Endothelial cell of umbilical vein (primary cell): Measurements from ENCODE around the gene PNPLA1. TPM values are rescaled to one million over a fixed set of nuclear protein-coding genes. Genes with fewer than 3 reads are reported as not detected.

Experiments
- BruUV-seq: library from RNA; stranded (reverse); fragments of 400-500 nt; replicated peaks from 2 replicates; lab custom pipeline; 2021; lab: Mats Ljungman, UMichigan
- CTCF ChIA-PET: fragments of 300-600, 350-600 bp; sonication (Branson Sonifier 250); formaldehyde crosslinking; loops from one replicate; lab custom pipeline; 2021; ENCODE audit warnings: antibody characterized with exemption, inconsistent platforms; lab: Charles Lee
- POLR2A ChIA-PET: fragments of 300-600, 350-600 bp; sonication (Branson Sonifier 250); formaldehyde crosslinking; loops from one replicate; lab custom pipeline; 2021; ENCODE audit warnings: antibody characterized with exemption, inconsistent platforms; lab: Charles Lee
- DNase-seq: peaks from one replicate; pipeline ENCODE4 v3.0.0-alpha.2; 2011; ENCODE audit warnings: low read depth, low spot score
- FAIRE-seq: peaks from 2 replicates; lab custom pipeline; 2011; peaks lifted over from hg19 to GRCh38; lab: Jason Lieb, UNC
- H2AFZ ChIP-seq: 2 replicates; pipeline ENCODE4 v1.6.0; 2012; ENCODE audit warnings: low read depth, low read length, control low read depth, inconsistent platforms
- H3K27ac ChIP-seq: 2 replicates; pipeline ENCODE4 v1.5.1; 2011; ENCODE audit warnings: low read depth, mild to moderate bottlenecking, control low read depth, low read length, moderate library complexity; ENCODE audit not compliant: insufficient read depth
- H3K27me3 ChIP-seq, 2 experiments: 2 replicates each; pipeline versions ENCODE4 v1.6.0 to v1.6.1; 2011; ENCODE audit warnings: low read length in 2 of 2, mixed read lengths in 1 of 2; ENCODE audit not compliant: control insufficient read depth in 2 of 2, insufficient read depth in 2 of 2
- H3K36me3 ChIP-seq, 2 experiments: 2 replicates in 1 of 2; 3 replicates in 1 of 2; pipeline ENCODE4 v1.5.1; 2011; ENCODE audit warnings: low read length in 2 of 2, mild to moderate bottlenecking in 1 of 2, moderate library complexity in 1 of 2; ENCODE audit not compliant: control insufficient read depth in 2 of 2, insufficient read depth in 2 of 2; ENCODE audit errors: extremely low read depth in 1 of 2
- H3K4me1 ChIP-seq: 3 replicates; pipeline ENCODE4 v1.5.1; 2011; ENCODE audit warnings: mild to moderate bottlenecking, low read length; ENCODE audit not compliant: control insufficient read depth, insufficient read depth; ENCODE audit errors: extremely low read depth
- H3K4me2 ChIP-seq: 2 replicates; pipeline ENCODE4 v1.6.1; 2011; ENCODE audit warnings: low read length, control low read depth, mixed read lengths; ENCODE audit not compliant: insufficient read depth
- H3K4me3 ChIP-seq, 3 experiments: fragments of 200-600 bp in 1 of 3; sonication (generic), shearing (Covaris generic) in 1 of 3; replicated peaks in 1 of 3; 2 replicates each; pipeline ENCODE4 v1.5.1; 2011 to 2016; ENCODE audit warnings: control low read depth in 3 of 3, low read length in 3 of 3, mild to moderate bottlenecking in 2 of 3, inconsistent platforms in 1 of 3, low read depth in 1 of 3, moderate library complexity in 1 of 3; ENCODE audit not compliant: insufficient read depth in 1 of 3
- H3K79me2 ChIP-seq: 2 replicates; pipeline ENCODE4 v1.6.0; 2012; ENCODE audit warnings: low read length, inconsistent platforms; ENCODE audit not compliant: control insufficient read depth, insufficient read depth
- H3K9ac ChIP-seq: replicated peaks from 2 replicates; pipeline ENCODE3; 2011; ENCODE audit warnings: low read length, control low read depth; ENCODE audit not compliant: insufficient read depth; ENCODE audit errors: extremely low read depth
- H3K9me1 ChIP-seq: replicated peaks from 3 replicates; pipeline ENCODE4 v1.6.0; 2011; ENCODE audit warnings: mild to moderate bottlenecking, low read length; ENCODE audit not compliant: control insufficient read depth, insufficient read depth; ENCODE audit errors: extremely low read depth
- H3K9me3 ChIP-seq: replicated peaks from 2 replicates; pipeline ENCODE4 v1.5.1; 2012; ENCODE audit warnings: low read length, inconsistent platforms; ENCODE audit not compliant: control insufficient read depth, insufficient read depth
- H4K20me1 ChIP-seq: replicated peaks from 2 replicates; pipeline ENCODE3; 2011; ENCODE audit warnings: mild to moderate bottlenecking, low read length; ENCODE audit not compliant: control insufficient read depth, insufficient read depth; ENCODE audit errors: extremely low read depth
- CTCF ChIP-seq, 2 donors: IDR thresholded peaks; 1 replicate in 1 of 2; 2 replicates in 1 of 2; pipeline ENCODE4 v1.5.1; 2011; ENCODE audit warnings: low read length in 2 of 2, mild to moderate bottlenecking in 2 of 2, moderate library complexity in 2 of 2, control low read depth in 1 of 2, inconsistent platforms in 1 of 2, low read depth in 1 of 2; ENCODE audit not compliant: insufficient read depth in 1 of 2; ENCODE audit errors: extremely low read depth in 1 of 2
- EZH2 ChIP-seq: IDR thresholded peaks from 2 replicates; pipeline ENCODE4 v1.6.1; 2012; ENCODE audit warnings: borderline replicate concordance, low read depth, mild to moderate bottlenecking, moderate library complexity, low read length, inconsistent platforms; ENCODE audit not compliant: severe bottlenecking
- FOS ChIP-seq: IDR thresholded peaks from 2 replicates; pipeline ENCODE4 v1.6.1; 2011; ENCODE audit warnings: mild to moderate bottlenecking, low read length, moderate library complexity, borderline replicate concordance; ENCODE audit not compliant: insufficient read depth
- GATA2 ChIP-seq: IDR thresholded peaks from 2 replicates; pipeline ENCODE4 v1.7.0; 2011; ENCODE audit warnings: low read depth, mild to moderate bottlenecking, moderate library complexity, mixed read lengths, low read length; ENCODE audit not compliant: insufficient read length, insufficient read depth
- JUN ChIP-seq: IDR thresholded peaks from 2 replicates; pipeline ENCODE4 v1.6.1; 2011; ENCODE audit warnings: borderline replicate concordance, low read depth; ENCODE audit not compliant: insufficient read length, insufficient read depth
- MAX ChIP-seq: IDR thresholded peaks from 2 replicates; pipeline ENCODE4 v1.6.1; 2011; ENCODE audit not compliant: insufficient read depth, insufficient read length
- MYC ChIP-seq: IDR thresholded peaks from one replicate; pipeline ENCODE4 v1.6.1; 2011; ENCODE audit warnings: mild to moderate bottlenecking, low read depth, low read length
- POLR2A ChIP-seq: IDR thresholded peaks from 2 replicates; pipeline ENCODE4 v1.6.1; 2012; ENCODE audit warnings: low read depth, mild to moderate bottlenecking, control low read depth, low read length
- POLR2AphosphoS5 ChIP-seq: IDR thresholded peaks from 2 replicates; pipeline ENCODE4 v1.6.1; 2012; ENCODE audit warnings: low read depth, mild to moderate bottlenecking, control low read depth, low read length, moderate library complexity; ENCODE audit not compliant: insufficient read depth
- dilution Hi-C: fragments of 300-500 bp; cut with MboI; formaldehyde crosslinking; loops from one replicate; pipeline ENCODE4 v1.15.0; 2019; ENCODE audit warnings: low sequenced_read_pairs; ENCODE audit not compliant: extremely low pct_ligation_motif_present
- intact Hi-C: fragments of 100-400 bp; cut with micrococcal nuclease; formaldehyde crosslinking; loops from one replicate; pipeline ENCODE4 v1.10.0; 2022
- polyA plus RNA-seq, 4 experiments: library from polyadenylated mRNA; depleted of rRNA in 3 of 4; stranded (reverse) in 3 of 4; unstranded in 1 of 4; fragments of >200 nt; gene quantifications; 2 replicates each; pipeline versions ENCODE4 v1.2.1 to v1.2.3, GENCODE V29; 2011 to 2012; ENCODE audit warnings: missing spikeins in 1 of 4
- total RNA-seq: library from RNA; stranded (reverse); gene quantifications from 2 replicates; pipeline ENCODE4 v1.2.3, GENCODE V29; 2021

PNPLA1 gene
- total and polyA plus RNA-seq, 2 donors (not counting 3 experiments of a cell fraction or from before 2014, with no cell fraction given) = not detected

DNA sequence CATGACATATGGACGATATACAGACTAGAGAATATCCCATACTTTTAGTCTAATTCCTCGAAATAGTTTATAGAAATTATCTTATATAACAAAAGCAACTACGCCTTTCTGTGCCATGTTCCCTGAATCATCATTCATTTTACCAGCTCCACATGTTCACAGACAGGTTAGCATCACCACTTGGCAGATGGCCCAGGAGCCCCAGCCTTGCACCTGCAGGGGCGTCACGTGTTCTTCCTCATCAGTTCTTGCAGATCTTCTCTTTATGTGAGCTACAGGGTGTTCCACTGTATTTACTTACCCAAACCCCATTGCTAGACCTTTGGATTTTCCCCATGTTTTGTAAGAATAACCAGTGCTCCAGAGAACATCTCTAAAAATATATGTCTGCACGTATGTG, 79.4 kb downstream of the PNPLA1 start:
- Histone ChIP-seq H2AFZ (no peak overlapping the region), H3K79me2 (no peaks in the 10 kb centered on the region), H3K9me3 (no peaks in the 10 kb centered on the region), H3K27ac (peak overlapping the region; percentile 98), H3K36me3 (no peaks in the 10 kb centered on the region), H3K9me1 (no peaks in the 10 kb centered on the region), H3K4me2 (no peak overlapping the region), H3K27me3 (peaks cover 0 to 20% of the 10 kb centered on the region in 2 experiments), H3K4me1 (peaks cover 31% of the 10 kb centered on the region), H3K9ac (peak overlapping the region; percentile 42), H3K4me3 (no peak overlapping the region), H4K20me1 (no peaks in the 10 kb centered on the region)
- ChIA-PET CTCF (interaction anchor here (1.5 to 13.2 kb wide), 5 partner anchors 8 to 47 kb away, joined by 4 to 373 read pairs (median 22); no protein-coding TSS in a partner anchor), POLR2A (no interaction called here)
- dilution Hi-C loops = no loop called here
- no peak for TF ChIP-seq MAX
- TF ChIP-seq POLR2A = no peak
- no peak for TF ChIP-seq GATA2
- TF ChIP-seq FOS = no peak
- no peak for TF ChIP-seq MYC
- TF ChIP-seq EZH2 = no peak
- TF ChIP-seq JUN = no peak
- DNase-seq (no peak), FAIRE-seq (no peak)
- intact Hi-C loops = no loop called here
- BruUV-seq = no TSS peak

- ChIA-PET POLR2A (interaction anchor here (1.5 kb wide), 1 partner anchor 101 kb away, joined by 5 read pairs; no protein-coding TSS in a partner anchor), CTCF (interaction anchor here (1.3 to 13.2 kb wide), 4 partner anchors 9 to 218 kb away, joined by 7 to 373 read pairs (median 50); no protein-coding TSS in a partner anchor)
- no peak overlapping the region for H3K4me3 ChIP-seq
- peaks cover 31% of the 10 kb centered on the region for H3K4me1 ChIP-seq
- H3K27ac ChIP-seq = peak overlapping the region; percentile 98
- H4K20me1 ChIP-seq = no peaks in the 10 kb centered on the region
- intact Hi-C loops = loop anchor here (1.0 to 2.0 kb wide), 7 partner anchors 9 to 681 kb away; partner anchors contain the start of genes BRPF3 and MAPK14
- H2AFZ ChIP-seq = no peak overlapping the region
- TF ChIP-seq JUN (peak; percentile 92), FOS (peak; percentile 83), POLR2A (no peak), MAX (no peak), POLR2AphosphoS5 (peak; percentile 88), CTCF (IDR thresholded peaks at IDR 0.05; ENCODE audit: extremely low read depth in 1 of 2, insufficient read depth in 1 of 2, low read depth in 1 of 2, low read length in 2 of 2) (no peak), EZH2 (no peak), MYC (no peak), GATA2 (peak; percentile 73)
- dilution Hi-C loops = no loop called here
- no peaks in the 10 kb centered on the region for H3K79me2 ChIP-seq
- H3K9ac ChIP-seq = peak overlapping the region; percentile 91
- no peak for FAIRE-seq
- H3K9me1 ChIP-seq = no peaks in the 10 kb centered on the region
- H3K9me3 ChIP-seq = no peaks in the 10 kb centered on the region
- DNase-seq = peak; percentile 93
- TSS peak; percentile 73 for BruUV-seq
- H3K4me2 ChIP-seq = peak overlapping the region; percentile 56
- no peaks in the 10 kb centered on the region for H3K36me3 ChIP-seq
- peaks cover 0 to 18% of the 10 kb centered on the region in 2 experiments for H3K27me3 ChIP-seq
Measured at GRCh38 chr6:36350082-36350481, 80.2 kb downstream of the PNPLA1 start.
